K562 (cell line): ENCODE measurements around the gene PRSS1. TPM values are rescaled to one million over a fixed set of nuclear protein-coding genes. Genes with fewer than 3 reads are reported as not detected.

ENCODE experiments used
- ATAC-seq: fragments of 200-7000 bp; cut with Tn5 transposase; 3 replicates; pipeline ENCODE4 v1.9.1; 2020; ENCODE audit warnings: moderate library complexity
- BruUV-seq: library from RNA; stranded (reverse); fragments of 400-500 nt; replicated peaks from 2 replicates; lab custom pipeline; 2021; lab: Mats Ljungman, UMichigan
- CTCF ChIA-PET: fragments of 300-600 bp; formaldehyde crosslinking; extraction: SDS; loops from one replicate; lab custom pipeline; 2021; ENCODE audit warnings: low intra/inter-chr PET ratio; lab: Yijun Ruan, JAX
- POLR2A ChIA-PET: fragments of 300-600, 350-650 bp; sonication (Branson Sonifier 250); formaldehyde crosslinking; extraction: SDS; loops from one replicate; lab custom pipeline; 2021; ENCODE audit warnings: antibody characterized with exemption, inconsistent platforms; lab: Yijun Ruan, JAX
- DNase-seq, 4 experiments: peaks; one replicate each; pipeline versions ENCODE4 v3.0.0 to v3.0.0-alpha.2; 2011 to 2018; ENCODE audit warnings: low spot score in 3 of 4, mixed read lengths in 3 of 4; ENCODE audit errors: extremely low read depth in 1 of 4
- FAIRE-seq: peaks from 2 replicates; lab custom pipeline; 2011; peaks lifted over from hg19 to GRCh38; lab: Jason Lieb, UNC
- H2AFZ ChIP-seq: 2 replicates; pipeline ENCODE4 v1.6.0; 2011; ENCODE audit warnings: low read depth, low read length, control low read depth, inconsistent platforms
- H3K27ac ChIP-seq: fragments of 200-600 bp; 3 replicates; pipeline ENCODE4 v1.8.0; 2011; ENCODE audit warnings: low read depth, mild to moderate bottlenecking, control low read depth, inconsistent platforms, low read length, moderate library complexity, mixed read lengths; ENCODE audit errors: extremely low read depth
- H3K27me3 ChIP-seq, 2 experiments: fragments of 300-600 bp in 1 of 2; 2 replicates in 1 of 2; 3 replicates in 1 of 2; pipeline versions ENCODE4 v1.6.0 to v1.8.0; 2011; ENCODE audit warnings: inconsistent platforms in 2 of 2, low read length in 2 of 2, mild to moderate bottlenecking in 1 of 2, mixed read lengths in 1 of 2, moderate library complexity in 1 of 2; ENCODE audit not compliant: control insufficient read depth in 2 of 2, insufficient read depth in 2 of 2
- H3K36me3 ChIP-seq: fragments of 300-600 bp; 3 replicates; pipeline ENCODE4 v1.8.0; 2011; ENCODE audit warnings: mild to moderate bottlenecking, low read length, inconsistent platforms; ENCODE audit not compliant: control insufficient read depth, insufficient read depth
- H3K4me1 ChIP-seq, 2 experiments: fragments of 200-600 bp in 1 of 2; replicated peaks in 1 of 2; 2 replicates in 1 of 2; 3 replicates in 1 of 2; pipeline versions ENCODE4 v1.5.1 to v1.8.0; 2011; ENCODE audit warnings: inconsistent platforms in 2 of 2, low read length in 2 of 2, mild to moderate bottlenecking in 1 of 2, mixed read lengths in 1 of 2, moderate library complexity in 1 of 2; ENCODE audit not compliant: control insufficient read depth in 2 of 2, insufficient read depth in 2 of 2
- H3K4me2 ChIP-seq: 2 replicates; pipeline ENCODE4 v1.6.1; 2011; ENCODE audit warnings: low read length, control low read depth, inconsistent platforms, mixed read lengths; ENCODE audit not compliant: insufficient read depth
- H3K4me3 ChIP-seq: fragments of 200-600 bp; sonication (generic), shearing (Covaris generic); 2 replicates; pipeline ENCODE4 v1.5.1; 2016; ENCODE audit warnings: control low read depth, inconsistent platforms
- H3K79me2 ChIP-seq: fragments of 200-600 bp; 3 replicates; pipeline ENCODE4 v1.8.0; 2011; ENCODE audit warnings: low read length, inconsistent platforms; ENCODE audit not compliant: control insufficient read depth, insufficient read depth
- H3K9ac ChIP-seq, 2 experiments: 2 replicates each; pipeline versions ENCODE4 v1.6.0 to v1.6.1; 2011; ENCODE audit warnings: low read depth in 2 of 2, low read length in 2 of 2, control low read depth in 1 of 2, inconsistent platforms in 1 of 2, mild to moderate bottlenecking in 1 of 2, mixed read lengths in 1 of 2; ENCODE audit not compliant: insufficient read depth in 1 of 2
- H3K9me1 ChIP-seq: one replicate; pipeline ENCODE4 v1.6.0; 2011; ENCODE audit warnings: inconsistent platforms, mild to moderate bottlenecking, low read length, moderate library complexity; ENCODE audit not compliant: control insufficient read depth, insufficient read depth
- H3K9me3 ChIP-seq: replicated peaks from 2 replicates; pipeline ENCODE4 v1.5.1; 2011; ENCODE audit warnings: low read depth, low read length, inconsistent platforms; ENCODE audit not compliant: control insufficient read depth, insufficient read depth
- H4K20me1 ChIP-seq: replicated peaks from 2 replicates; pipeline ENCODE4 v1.6.1; 2011; ENCODE audit warnings: low read length, inconsistent platforms, mixed read lengths; ENCODE audit not compliant: control insufficient read depth, insufficient read depth
- CEBPB ChIP-seq: fragments of 450-650 bp; IDR thresholded peaks from 2 replicates; pipeline ENCODE4 v1.6.1; 2016; ENCODE audit warnings: missing genetic modification characterization, missing compliant biosample characterization
- CHD4 ChIP-seq: fragments of 200-600 bp; sonication (generic); IDR thresholded peaks from 3 replicates; pipeline ENCODE4 v1.6.1; 2012; ENCODE audit warnings: low read depth, mild to moderate bottlenecking, mixed read lengths, low read length, inconsistent platforms; ENCODE audit not compliant: insufficient read depth, insufficient replicate concordance, poor library complexity, severe bottlenecking
- DACH1 ChIP-seq: fragments of 450-650 bp; IDR thresholded peaks from 2 replicates; pipeline ENCODE4 v1.6.1; 2018; ENCODE audit not compliant: partially characterized antibody
- ILF3 ChIP-seq: fragments of 450-650 bp; IDR thresholded peaks from 2 replicates; pipeline ENCODE4 v1.6.1; 2018; ENCODE audit warnings: antibody characterized with exemption, mild to moderate bottlenecking, moderate library complexity, borderline replicate concordance
- ZNF75A ChIP-seq: fragments of 450-650 bp; formaldehyde crosslinking; IDR thresholded peaks from 2 replicates; pipeline ENCODE4 v1.4.0; 2020; ENCODE audit warnings: mild to moderate bottlenecking
- WGBS: fragments of 100-300 bp; shearing (Covaris generic); methylation state at CpG from one replicate; pipeline ENCODE4 v1.1.6; 2016; ENCODE audit warnings: low coverage, mixed read lengths; ENCODE audit not compliant: insufficient coverage; ENCODE audit errors: missing lambda C conversion rate; 5-methylcytosine and 5-hydroxymethylcytosine counted together
- in situ Hi-C: fragments of 300-500 bp; cut with MboI; formaldehyde crosslinking; loops from 4 replicates; pipeline ENCODE4 v1.15.0; 2018; ENCODE audit warnings: inconsistent platforms, mixed read lengths
- intact Hi-C: fragments of 100-400 bp; cut with micrococcal nuclease; formaldehyde crosslinking; loops from 2 replicates; pipeline ENCODE4 v1.14.2; 2022
- polyA plus RNA-seq, 8 experiments: library from polyadenylated mRNA; depleted of rRNA in 4 of 8; stranded (reverse) in 5 of 8; unstranded in 3 of 8; fragments of >200 nt; fragmentation: Nextera tagmentation in 2 of 8; fragmentation: Illumina TruSeq in 1 of 8; extraction: Ambion mirVana in 2 of 8; extraction: Trizol in 1 of 8; gene quantifications; 2 replicates each; pipeline versions ENCODE4 v1.2.1 to v1.2.3, GENCODE V29; 2011 to 2014; ENCODE audit warnings: inconsistent platforms in 1 of 8, missing spikeins in 1 of 8
- total RNA-seq, 7 experiments: library from RNA; depleted of rRNA in 6 of 7; stranded (reverse); fragments of >200 nt in 6 of 7; fragmentation: Illumina TruSeq in 2 of 7; extraction: Trizol in 2 of 7; gene quantifications; 2 replicates each; pipeline versions ENCODE4 v1.2.1 to v1.2.3, GENCODE V29; 2011 to 2021; ENCODE audit warnings: low replicate concordance in 1 of 7
- TF ChIP-seq, protein P1 (sequence below): fragments of 450-650 bp; conservative IDR thresholded peaks from 2 replicates; pipeline ENCODE4 v1.6.1; 2016; ENCODE audit warnings: missing genetic modification characterization, low read depth, mild to moderate bottlenecking, control low read depth, missing compliant biosample characterization
- TF ChIP-seq, protein P2 (sequence below): sonication (generic); formaldehyde crosslinking; IDR thresholded peaks from 2 replicates; pipeline ENCODE4 v1.4.0; 2020; ENCODE audit warnings: mild to moderate bottlenecking, missing genetic modification reagents
- TF ChIP-seq, protein P3 (sequence below), 2 experiments: fragments of 450-650 bp in 1 of 2; IDR thresholded peaks; 2 replicates each; pipeline ENCODE4 v1.6.1; 2011 to 2017; ENCODE audit warnings: low read depth in 2 of 2, antibody characterized with exemption in 1 of 2, borderline replicate concordance in 1 of 2, low read length in 1 of 2, mild to moderate bottlenecking in 1 of 2, mixed read lengths in 1 of 2; ENCODE audit not compliant: control insufficient read depth in 1 of 2
- TF ChIP-seq, protein P4 (sequence below): IDR thresholded peaks from 2 replicates; pipeline ENCODE4 v1.6.1; 2011; ENCODE audit not compliant: insufficient read length; ENCODE audit errors: extremely low read depth
- TF ChIP-seq, protein P5 (sequence below): fragments of 450-650 bp; IDR thresholded peaks from 2 replicates; pipeline ENCODE4 v1.6.1; 2016; ENCODE audit warnings: missing biosample characterization, missing genetic modification characterization

The PRSS1 gene
- total and polyA plus RNA-seq, 9 of the 15 experiments (the other 6 are each of a cell fraction or from before 2014, with no cell fraction given), result 0.07 to 6.6 (median 0.20) TPM; not detected in 6

DNA sequence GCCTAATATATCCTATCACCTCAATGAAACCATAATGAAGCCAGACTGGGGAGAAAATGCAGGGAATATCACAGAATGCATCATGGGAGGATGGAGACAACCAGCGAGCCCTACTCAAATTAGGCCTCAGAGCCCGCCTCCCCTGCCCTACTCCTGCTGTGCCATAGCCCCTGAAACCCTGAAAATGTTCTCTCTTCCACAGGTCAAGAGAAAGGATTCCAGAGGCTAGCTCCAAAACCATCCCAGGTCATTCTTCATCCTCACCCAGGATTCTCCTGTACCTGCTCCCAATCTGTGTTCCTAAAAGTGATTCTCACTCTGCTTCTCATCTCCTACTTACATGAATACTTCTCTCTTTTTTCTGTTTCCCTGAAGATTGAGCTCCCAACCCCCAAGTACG is 53.0 kb downstream of the PRSS1 start:
- in situ Hi-C loops, result no loop called here

More for the DNA sequence above, 53.0 kb downstream of the PRSS1 start:
- Histone ChIP-seq H3K4me2 (no peak overlapping the region), H4K20me1 (no peaks in the 10 kb centered on the region), H3K4me3 (no peak overlapping the region), H2AFZ (no peak overlapping the region), H3K4me1 (peaks cover 2 to 24% of the 10 kb centered on the region in 2 experiments; a peak in 4 of 5 replicates), H3K27ac (no peak overlapping the region), H3K36me3 (no peaks in the 10 kb centered on the region), H3K9me3 (no peaks in the 10 kb centered on the region), H3K79me2 (no peaks in the 10 kb centered on the region; the same call in 2 of the 3 replicates), H3K9ac (no peak overlapping the region), H3K27me3 (peaks cover 6 to 14% of the 10 kb centered on the region in 2 experiments; a peak in 3 of 5 replicates), H3K9me1 (no peaks in the 10 kb centered on the region)
- ATAC-seq (no peak), FAIRE-seq (no peak), DNase-seq (no peak)
- TF ChIP-seq, protein P1, sequence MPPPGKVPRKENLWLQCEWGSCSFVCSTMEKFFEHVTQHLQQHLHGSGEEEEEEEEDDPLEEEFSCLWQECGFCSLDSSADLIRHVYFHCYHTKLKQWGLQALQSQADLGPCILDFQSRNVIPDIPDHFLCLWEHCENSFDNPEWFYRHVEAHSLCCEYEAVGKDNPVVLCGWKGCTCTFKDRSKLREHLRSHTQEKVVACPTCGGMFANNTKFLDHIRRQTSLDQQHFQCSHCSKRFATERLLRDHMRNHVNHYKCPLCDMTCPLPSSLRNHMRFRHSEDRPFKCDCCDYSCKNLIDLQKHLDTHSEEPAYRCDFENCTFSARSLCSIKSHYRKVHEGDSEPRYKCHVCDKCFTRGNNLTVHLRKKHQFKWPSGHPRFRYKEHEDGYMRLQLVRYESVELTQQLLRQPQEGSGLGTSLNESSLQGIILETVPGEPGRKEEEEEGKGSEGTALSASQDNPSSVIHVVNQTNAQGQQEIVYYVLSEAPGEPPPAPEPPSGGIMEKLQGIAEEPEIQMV (tag), result no peak
- no peak for TF ChIP-seq CEBPB (tag)
- TF ChIP-seq DACH1, result no peak
- TF ChIP-seq, protein P2, sequence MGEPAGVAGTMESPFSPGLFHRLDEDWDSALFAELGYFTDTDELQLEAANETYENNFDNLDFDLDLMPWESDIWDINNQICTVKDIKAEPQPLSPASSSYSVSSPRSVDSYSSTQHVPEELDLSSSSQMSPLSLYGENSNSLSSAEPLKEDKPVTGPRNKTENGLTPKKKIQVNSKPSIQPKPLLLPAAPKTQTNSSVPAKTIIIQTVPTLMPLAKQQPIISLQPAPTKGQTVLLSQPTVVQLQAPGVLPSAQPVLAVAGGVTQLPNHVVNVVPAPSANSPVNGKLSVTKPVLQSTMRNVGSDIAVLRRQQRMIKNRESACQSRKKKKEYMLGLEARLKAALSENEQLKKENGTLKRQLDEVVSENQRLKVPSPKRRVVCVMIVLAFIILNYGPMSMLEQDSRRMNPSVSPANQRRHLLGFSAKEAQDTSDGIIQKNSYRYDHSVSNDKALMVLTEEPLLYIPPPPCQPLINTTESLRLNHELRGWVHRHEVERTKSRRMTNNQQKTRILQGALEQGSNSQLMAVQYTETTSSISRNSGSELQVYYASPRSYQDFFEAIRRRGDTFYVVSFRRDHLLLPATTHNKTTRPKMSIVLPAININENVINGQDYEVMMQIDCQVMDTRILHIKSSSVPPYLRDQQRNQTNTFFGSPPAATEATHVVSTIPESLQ (CRISPR knock-in tag), result no peak
- TF ChIP-seq, protein P3, sequence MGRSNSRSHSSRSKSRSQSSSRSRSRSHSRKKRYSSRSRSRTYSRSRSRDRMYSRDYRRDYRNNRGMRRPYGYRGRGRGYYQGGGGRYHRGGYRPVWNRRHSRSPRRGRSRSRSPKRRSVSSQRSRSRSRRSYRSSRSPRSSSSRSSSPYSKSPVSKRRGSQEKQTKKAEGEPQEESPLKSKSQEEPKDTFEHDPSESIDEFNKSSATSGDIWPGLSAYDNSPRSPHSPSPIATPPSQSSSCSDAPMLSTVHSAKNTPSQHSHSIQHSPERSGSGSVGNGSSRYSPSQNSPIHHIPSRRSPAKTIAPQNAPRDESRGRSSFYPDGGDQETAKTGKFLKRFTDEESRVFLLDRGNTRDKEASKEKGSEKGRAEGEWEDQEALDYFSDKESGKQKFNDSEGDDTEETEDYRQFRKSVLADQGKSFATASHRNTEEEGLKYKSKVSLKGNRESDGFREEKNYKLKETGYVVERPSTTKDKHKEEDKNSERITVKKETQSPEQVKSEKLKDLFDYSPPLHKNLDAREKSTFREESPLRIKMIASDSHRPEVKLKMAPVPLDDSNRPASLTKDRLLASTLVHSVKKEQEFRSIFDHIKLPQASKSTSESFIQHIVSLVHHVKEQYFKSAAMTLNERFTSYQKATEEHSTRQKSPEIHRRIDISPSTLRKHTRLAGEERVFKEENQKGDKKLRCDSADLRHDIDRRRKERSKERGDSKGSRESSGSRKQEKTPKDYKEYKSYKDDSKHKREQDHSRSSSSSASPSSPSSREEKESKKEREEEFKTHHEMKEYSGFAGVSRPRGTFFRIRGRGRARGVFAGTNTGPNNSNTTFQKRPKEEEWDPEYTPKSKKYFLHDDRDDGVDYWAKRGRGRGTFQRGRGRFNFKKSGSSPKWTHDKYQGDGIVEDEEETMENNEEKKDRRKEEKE (IDR thresholded peaks at IDR 0.05; ENCODE audit: borderline replicate concordance in 1 of 2, control insufficient read depth in 1 of 2, low read depth in 2 of 2, low read length in 1 of 2), result no peak
- TF ChIP-seq CHD4, result no peak
- no peak for TF ChIP-seq ZNF75A (CRISPR knock-in tag)
- TF ChIP-seq, protein P4, sequence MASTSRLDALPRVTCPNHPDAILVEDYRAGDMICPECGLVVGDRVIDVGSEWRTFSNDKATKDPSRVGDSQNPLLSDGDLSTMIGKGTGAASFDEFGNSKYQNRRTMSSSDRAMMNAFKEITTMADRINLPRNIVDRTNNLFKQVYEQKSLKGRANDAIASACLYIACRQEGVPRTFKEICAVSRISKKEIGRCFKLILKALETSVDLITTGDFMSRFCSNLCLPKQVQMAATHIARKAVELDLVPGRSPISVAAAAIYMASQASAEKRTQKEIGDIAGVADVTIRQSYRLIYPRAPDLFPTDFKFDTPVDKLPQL, result no peak
- no peak for TF ChIP-seq ILF3
- TF ChIP-seq, protein P5, sequence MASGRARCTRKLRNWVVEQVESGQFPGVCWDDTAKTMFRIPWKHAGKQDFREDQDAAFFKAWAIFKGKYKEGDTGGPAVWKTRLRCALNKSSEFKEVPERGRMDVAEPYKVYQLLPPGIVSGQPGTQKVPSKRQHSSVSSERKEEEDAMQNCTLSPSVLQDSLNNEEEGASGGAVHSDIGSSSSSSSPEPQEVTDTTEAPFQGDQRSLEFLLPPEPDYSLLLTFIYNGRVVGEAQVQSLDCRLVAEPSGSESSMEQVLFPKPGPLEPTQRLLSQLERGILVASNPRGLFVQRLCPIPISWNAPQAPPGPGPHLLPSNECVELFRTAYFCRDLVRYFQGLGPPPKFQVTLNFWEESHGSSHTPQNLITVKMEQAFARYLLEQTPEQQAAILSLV (tag), result no peak
- 21% methylated on average over 3 of the region's 3 CpGs for WGBS
- ChIA-PET POLR2A (no interaction called here), CTCF (no interaction called here)
- no TSS peak for BruUV-seq
- intact Hi-C loops, result no loop called here
